ENCODE data around the gene INTS3.

Gene INTS3

GRCh38 chr1:153727463-153728304 is at the start of gene INTS3:
INTS3 (plus strand) TSS chr1:153728050; CDS start chr1:153728635, 585 bp downstream.
- in situ Hi-C loops (cut with HindIII; ENCODE audit: low sequenced_read_pairs) = no loop called here

GRCh38 chr1:153678519-153679336 is 49.1 kb upstream of the INTS3 start, which contains the start of gene NPR1:
NPR1 (plus strand) TSS chr1:153678688; CDS start chr1:153679109, 421 bp downstream.
- in situ Hi-C loops (cut with HindIII; ENCODE audit: low sequenced_read_pairs) = no loop called here

GRCh38 chr1:153679337-153680119 is 48.3 kb upstream of the INTS3 start:
- in situ Hi-C loops (cut with HindIII; ENCODE audit: low sequenced_read_pairs) = no loop called here

GRCh38 chr1:153680120-153680403 is 47.8 kb upstream of the INTS3 start:
- in situ Hi-C loops (cut with HindIII; ENCODE audit: low sequenced_read_pairs) = no loop called here

- in situ Hi-C loops (cut with HindIII; ENCODE audit: low sequenced_read_pairs) = no loop called here
Observed at GRCh38 chr1:153682730-153683129, 45.1 kb upstream of the INTS3 start.

- in situ Hi-C loops (cut with HindIII; ENCODE audit: low sequenced_read_pairs) = no loop called here
Observed at GRCh38 chr1:153683854-153684253, 44.0 kb upstream of the INTS3 start.

GRCh38 chr1:153684892-153685291 is 43.0 kb upstream of the INTS3 start:
- in situ Hi-C loops (cut with HindIII; ENCODE audit: low sequenced_read_pairs) = no loop called here

- in situ Hi-C loops (cut with HindIII; ENCODE audit: low sequenced_read_pairs) = no loop called here
Observed at GRCh38 chr1:153685544-153686340, 42.1 kb upstream of the INTS3 start.

- in situ Hi-C loops (cut with HindIII; ENCODE audit: low sequenced_read_pairs) = no loop called here
Observed at GRCh38 chr1:153687346-153688125, 40.3 kb upstream of the INTS3 start.

GRCh38 chr1:153688276-153688675 is 39.6 kb upstream of the INTS3 start:
- in situ Hi-C loops (cut with HindIII; ENCODE audit: low sequenced_read_pairs) = no loop called here

- in situ Hi-C loops (cut with HindIII; ENCODE audit: low sequenced_read_pairs) = no loop called here
Observed at GRCh38 chr1:153688736-153689328, 39.0 kb upstream of the INTS3 start.

- in situ Hi-C loops (cut with HindIII; ENCODE audit: low sequenced_read_pairs) = no loop called here
Observed at GRCh38 chr1:153693466-153693865, 34.4 kb upstream of the INTS3 start.

GRCh38 chr1:153696741-153697140 is 31.1 kb upstream of the INTS3 start:
- in situ Hi-C loops (cut with HindIII; ENCODE audit: low sequenced_read_pairs) = no loop called here

GRCh38 chr1:153697191-153698019 is 30.4 kb upstream of the INTS3 start:
- in situ Hi-C loops (cut with HindIII; ENCODE audit: low sequenced_read_pairs) = no loop called here

GRCh38 chr1:153698020-153698922 is 29.6 kb upstream of the INTS3 start:
- in situ Hi-C loops (cut with HindIII; ENCODE audit: low sequenced_read_pairs) = no loop called here

GRCh38 chr1:153698923-153699714 is 28.7 kb upstream of the INTS3 start:
- in situ Hi-C loops (cut with HindIII; ENCODE audit: low sequenced_read_pairs) = no loop called here

GRCh38 chr1:153699768-153700167 is 28.1 kb upstream of the INTS3 start:
- in situ Hi-C loops (cut with HindIII; ENCODE audit: low sequenced_read_pairs) = no loop called here

Data from DLD1 (cell line).